ENCODE data around the gene CUL1.

Gene CUL1

DNA sequence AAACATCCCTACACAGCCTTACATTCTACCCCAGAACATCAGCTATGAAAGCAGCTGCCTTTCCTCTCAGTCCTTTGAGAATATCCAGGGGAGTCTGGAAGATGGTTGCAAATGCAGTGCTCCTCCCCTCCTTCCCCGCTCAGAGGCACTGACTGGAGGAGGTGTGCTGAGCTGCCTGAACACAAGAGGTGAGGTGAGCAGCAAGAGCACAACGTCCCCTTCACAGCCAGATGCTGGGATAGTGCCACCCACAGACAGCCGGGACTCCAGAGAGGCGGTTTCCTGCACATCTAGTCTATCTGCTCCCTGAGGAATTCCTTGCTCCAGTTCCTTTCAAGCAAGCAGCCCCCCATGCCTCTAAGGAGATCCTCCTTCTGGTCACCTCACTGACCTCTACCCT is 111.2 kb downstream of the CUL1 start:
- H3K27ac ChIP-seq = no peak overlapping the region
- TF ChIP-seq, protein P1, sequence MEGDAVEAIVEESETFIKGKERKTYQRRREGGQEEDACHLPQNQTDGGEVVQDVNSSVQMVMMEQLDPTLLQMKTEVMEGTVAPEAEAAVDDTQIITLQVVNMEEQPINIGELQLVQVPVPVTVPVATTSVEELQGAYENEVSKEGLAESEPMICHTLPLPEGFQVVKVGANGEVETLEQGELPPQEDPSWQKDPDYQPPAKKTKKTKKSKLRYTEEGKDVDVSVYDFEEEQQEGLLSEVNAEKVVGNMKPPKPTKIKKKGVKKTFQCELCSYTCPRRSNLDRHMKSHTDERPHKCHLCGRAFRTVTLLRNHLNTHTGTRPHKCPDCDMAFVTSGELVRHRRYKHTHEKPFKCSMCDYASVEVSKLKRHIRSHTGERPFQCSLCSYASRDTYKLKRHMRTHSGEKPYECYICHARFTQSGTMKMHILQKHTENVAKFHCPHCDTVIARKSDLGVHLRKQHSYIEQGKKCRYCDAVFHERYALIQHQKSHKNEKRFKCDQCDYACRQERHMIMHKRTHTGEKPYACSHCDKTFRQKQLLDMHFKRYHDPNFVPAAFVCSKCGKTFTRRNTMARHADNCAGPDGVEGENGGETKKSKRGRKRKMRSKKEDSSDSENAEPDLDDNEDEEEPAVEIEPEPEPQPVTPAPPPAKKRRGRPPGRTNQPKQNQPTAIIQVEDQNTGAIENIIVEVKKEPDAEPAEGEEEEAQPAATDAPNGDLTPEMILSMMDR (IDR thresholded peaks at IDR 0.05) = no peak
- TF ChIP-seq ZFX (IDR thresholded peaks at IDR 0.05; ENCODE audit: borderline replicate concordance) = no peak

- no peak overlapping the region for H3K27ac ChIP-seq
- TF ChIP-seq, protein P1 (IDR thresholded peaks at IDR 0.05) = no peak
- no peak for TF ChIP-seq ZFX (IDR thresholded peaks at IDR 0.05; ENCODE audit: borderline replicate concordance)
Observed at GRCh38 chr7:148811892-148812291, 113.2 kb downstream of the CUL1 start.

- H3K27ac ChIP-seq = no peak overlapping the region
- TF ChIP-seq, protein P1 (IDR thresholded peaks at IDR 0.05) = no peak
- TF ChIP-seq ZFX (IDR thresholded peaks at IDR 0.05; ENCODE audit: borderline replicate concordance) = no peak
Observed at GRCh38 chr7:148813890-148814289, 115.2 kb downstream of the CUL1 start.

DNA sequence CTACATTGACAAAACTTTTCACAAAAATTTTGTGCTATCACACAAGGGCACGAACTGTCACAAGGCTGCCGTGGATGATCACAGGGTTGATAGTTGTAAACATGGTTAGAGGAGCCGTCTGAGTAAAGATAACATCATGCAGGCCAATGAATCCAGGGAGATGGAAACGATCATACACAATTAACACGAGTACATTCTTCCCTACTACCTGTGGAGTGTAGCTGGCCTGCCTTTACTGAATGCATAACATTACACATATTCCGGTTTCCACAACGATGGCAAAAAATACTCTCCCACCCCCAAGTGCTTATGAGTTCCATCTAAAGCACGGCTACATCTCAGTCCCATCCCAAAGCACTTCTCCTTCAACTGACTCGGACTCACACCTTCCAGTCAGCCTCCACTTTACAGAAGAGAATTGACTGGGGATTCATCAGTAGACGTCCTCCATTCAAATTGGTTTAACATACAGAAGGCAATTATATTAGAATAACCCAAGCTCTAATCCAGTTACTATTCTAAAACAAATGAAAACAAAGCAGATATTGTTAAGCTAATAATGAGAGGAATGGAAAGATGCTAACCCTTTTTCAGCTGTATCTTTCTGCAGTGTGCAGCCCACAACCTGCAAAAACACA is 116.3 kb downstream of the CUL1 start:
- no peak overlapping the region for H3K27ac ChIP-seq

GRCh38 chr7:148815612-148816011 is 116.9 kb downstream of the CUL1 start:
- TF ChIP-seq ZFX (IDR thresholded peaks at IDR 0.05; ENCODE audit: borderline replicate concordance) = no peak
- TF ChIP-seq, protein P1 (IDR thresholded peaks at IDR 0.05) = no peak
- H3K27ac ChIP-seq = no peak overlapping the region

More for the DNA sequence above, 116.3 kb downstream of the CUL1 start:
- no peak for TF ChIP-seq ZFX (IDR thresholded peaks at IDR 0.05; ENCODE audit: borderline replicate concordance)
- TF ChIP-seq, protein P1 (IDR thresholded peaks at IDR 0.05) = no peak

DNA sequence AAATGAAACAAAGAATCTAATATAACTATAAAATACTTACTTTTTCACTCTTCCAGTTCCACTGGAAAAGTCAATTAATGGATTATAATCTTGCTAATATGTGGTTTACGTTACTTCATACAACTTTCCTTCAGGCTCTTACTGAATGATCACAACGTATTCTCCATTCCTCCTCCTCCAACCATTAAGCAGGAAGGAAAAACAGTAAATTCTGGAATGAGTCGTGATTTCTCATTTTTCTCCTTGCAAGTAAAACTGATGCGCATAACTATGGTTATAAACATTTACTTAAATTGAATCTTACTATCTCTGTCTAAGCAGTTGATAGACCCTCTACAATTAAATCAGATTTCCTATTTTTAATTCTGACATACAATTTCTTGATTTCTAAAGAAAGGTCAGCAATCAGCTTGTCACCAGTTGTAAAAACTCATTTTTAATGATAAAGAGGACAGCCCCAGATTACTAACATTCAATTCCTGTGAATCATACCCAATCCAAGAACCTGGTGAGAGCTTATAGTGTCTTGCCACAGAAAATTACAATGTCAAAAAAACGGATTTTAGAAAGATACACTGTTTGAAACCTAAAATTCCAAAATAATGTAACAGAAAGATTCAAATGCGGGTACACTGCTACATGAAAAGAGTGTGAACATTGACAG is 121.1 kb downstream of the CUL1 start:
- no peak overlapping the region for H3K27ac ChIP-seq
- no peak for TF ChIP-seq ZFX (IDR thresholded peaks at IDR 0.05; ENCODE audit: borderline replicate concordance)
- TF ChIP-seq, protein P1 (IDR thresholded peaks at IDR 0.05) = no peak

DNA sequence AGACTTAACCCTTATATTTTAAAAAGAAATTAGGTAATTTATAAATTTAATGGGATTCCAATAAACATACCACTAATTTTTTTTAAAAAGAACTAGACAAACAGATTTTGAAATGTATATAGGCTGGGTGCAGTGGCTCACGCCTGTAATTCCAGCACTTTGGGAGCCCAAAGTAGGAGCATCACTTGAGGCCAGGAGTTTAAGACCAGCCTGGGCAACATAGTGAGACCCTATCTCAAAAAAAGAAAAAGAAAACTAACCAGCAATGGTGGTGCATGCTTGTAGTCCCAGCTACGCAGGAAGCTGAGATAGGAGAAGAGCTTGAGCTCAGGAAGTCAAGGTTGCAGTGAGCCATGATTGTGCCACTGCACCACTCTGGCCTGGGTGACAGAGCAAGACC is 122.7 kb downstream of the CUL1 start:
- TF ChIP-seq, protein P1 (IDR thresholded peaks at IDR 0.05) = no peak
- no peak for TF ChIP-seq ZFX (IDR thresholded peaks at IDR 0.05; ENCODE audit: borderline replicate concordance)
- H3K27ac ChIP-seq = no peak overlapping the region
